Measurements from ENCODE around the gene MROH8.
"Not testable (repeated sequence)": the region's sequence is repeated elsewhere in the genome, so short reads cannot be mapped to it uniquely, and the experiment has no call there.

Gene MROH8

DNA sequence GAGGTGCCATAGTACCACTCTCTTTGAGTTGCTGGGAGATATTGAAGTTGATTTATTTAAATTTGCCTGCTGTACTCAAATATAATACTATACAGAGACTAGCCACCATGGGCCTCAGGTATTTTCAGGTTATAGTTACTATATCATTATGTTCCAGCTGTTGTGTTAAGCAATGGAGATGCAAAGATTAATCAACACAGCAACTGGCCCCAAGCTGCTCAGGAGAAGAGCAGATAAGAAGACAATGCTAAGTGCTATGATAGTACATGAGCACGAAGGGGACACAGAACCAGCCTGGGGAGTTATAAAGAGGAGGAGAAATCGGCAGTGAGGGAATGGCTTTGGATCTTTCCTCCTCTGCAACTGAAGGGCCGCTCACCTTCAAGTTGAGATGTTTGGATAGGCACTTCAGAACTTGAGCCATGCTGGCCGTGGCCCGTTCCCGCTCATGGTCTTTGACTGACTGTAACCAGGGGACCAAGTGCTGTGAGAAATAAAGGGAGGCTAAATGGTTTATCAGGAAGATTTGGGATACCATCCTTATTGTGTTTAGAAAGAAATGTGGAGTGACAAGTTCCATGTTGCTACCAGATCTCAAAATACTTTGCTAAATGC, 24.6 kb downstream of the MROH8 start:
- DNase-seq (ENCODE audit: low read depth), result no peak

- no peak for DNase-seq (ENCODE audit: low read depth)
These were observed 27.1 kb downstream of the MROH8 start for GRCh38 chr20:37152284-37152683.

- no peak for DNase-seq (ENCODE audit: low read depth)
These were observed 27.8 kb downstream of the MROH8 start for GRCh38 chr20:37151529-37151928.

DNA sequence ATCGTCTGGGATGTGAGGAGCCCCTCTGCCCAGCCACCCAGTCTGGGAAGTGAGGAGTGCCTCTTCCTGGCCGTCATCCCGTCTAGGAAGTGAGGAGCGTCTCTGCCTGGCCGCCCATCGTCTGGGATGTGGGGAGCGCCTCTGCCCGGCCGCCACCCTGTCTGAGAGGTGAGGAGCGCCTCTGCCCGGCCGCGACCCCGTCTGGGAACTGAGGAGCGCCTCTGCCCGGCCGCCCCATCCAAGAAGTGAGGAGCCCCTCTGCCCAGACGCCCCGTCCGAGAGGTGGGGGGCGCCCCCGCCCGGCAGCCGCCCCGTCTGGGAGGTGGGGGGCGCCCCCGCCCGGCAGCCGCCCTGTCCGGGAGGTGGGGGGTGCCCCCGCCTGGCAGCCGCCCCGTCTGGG, 28.5 kb downstream of the MROH8 start:
- not testable (repeated sequence) for DNase-seq (ENCODE audit: low read depth)

DNA sequence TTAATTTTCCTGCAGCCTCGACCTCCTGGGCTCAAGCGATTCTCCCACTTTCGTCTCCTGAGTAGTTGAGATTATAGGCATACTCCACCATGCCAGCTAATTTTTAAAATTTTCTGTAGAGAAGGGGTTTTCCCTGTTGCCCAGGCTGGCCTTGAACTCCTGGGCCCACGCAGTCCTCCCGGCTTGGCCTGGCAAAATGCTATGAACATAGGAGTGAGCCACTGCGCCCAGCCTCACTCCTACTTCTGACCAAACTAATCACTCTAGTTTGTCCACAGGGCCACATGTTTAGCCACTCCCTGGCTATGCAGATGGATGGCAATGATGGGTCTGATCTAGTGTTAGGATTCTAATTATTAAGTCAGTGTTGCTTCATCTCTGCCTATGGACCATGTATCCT, 32.1 kb downstream of the MROH8 start:
- DNase-seq (ENCODE audit: low read depth), result no peak

DNA sequence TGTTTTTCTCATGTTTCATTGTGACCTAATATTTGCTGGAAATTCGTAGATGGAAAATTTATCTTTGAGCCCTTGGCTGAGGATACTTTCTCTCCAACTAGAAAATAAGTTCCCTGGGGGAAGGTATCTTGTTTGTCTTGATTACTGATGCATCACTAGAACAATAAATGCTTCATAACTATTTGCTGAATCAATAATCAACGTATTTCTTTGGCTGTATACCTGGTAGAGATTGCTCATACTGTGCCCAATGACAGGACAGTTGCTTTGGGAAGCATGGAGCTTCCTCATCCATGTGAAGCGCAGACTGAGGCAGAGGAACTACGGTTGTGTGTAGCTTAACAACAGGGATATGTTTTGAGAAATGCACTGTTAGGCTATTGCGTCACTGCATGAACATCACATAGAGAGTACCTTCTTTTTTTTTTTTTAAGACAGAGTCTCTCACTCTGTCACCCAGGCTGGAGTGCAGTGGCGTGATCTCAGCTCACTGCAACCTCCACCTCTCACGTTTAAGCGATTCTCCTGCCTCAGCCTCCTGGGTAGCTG, 34.4 kb downstream of the MROH8 start:
- no peak for DNase-seq (ENCODE audit: low read depth)

DNA sequence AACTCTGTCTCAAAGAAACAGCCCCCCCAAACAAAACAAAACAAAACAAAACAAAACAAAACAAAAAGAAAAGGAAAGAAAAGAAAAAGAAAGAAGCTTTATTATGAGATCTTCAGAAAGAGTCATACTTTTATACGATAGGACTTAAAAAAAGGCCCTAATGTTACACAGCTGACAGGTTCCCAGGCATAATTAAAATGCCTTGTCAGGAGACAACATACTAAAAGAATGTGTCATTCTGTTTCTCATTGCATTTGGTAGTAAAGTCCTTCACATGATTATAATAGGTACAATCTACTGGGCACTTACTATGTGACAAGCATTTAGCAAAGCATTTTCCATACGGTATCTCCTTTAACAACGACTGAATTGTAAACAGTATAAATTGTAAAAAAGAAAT, 36.6 kb downstream of the MROH8 start:
- DNase-seq (ENCODE audit: low read depth), result no peak

GRCh38 chr20:37137547-37137946, 41.8 kb downstream of the MROH8 start:
- no peak for DNase-seq (ENCODE audit: low read depth)

- DNase-seq (ENCODE audit: low read depth), result no peak
These were observed 45.4 kb downstream of the MROH8 start for GRCh38 chr20:37133952-37134351.

DNA sequence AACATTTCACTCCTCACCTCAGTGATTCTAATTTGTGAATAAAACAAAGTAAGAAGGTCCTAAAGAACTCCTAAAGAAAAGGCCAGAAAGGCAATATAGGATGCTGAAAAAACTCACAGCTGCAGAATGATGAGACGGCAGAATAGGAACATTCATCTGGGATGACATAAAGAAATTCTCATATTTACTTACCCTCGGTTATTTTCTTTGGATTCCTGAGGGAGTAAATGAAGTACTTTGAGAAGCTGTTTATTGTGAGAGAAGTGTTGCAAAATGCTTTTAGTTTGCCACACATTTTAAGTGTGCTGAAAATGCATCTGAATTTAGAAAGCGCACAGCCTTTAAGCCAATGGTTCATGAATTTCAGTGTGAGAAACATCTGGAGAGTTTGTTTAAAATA, 47.9 kb downstream of the MROH8 start:
- no peak for DNase-seq (ENCODE audit: low read depth)

DNA sequence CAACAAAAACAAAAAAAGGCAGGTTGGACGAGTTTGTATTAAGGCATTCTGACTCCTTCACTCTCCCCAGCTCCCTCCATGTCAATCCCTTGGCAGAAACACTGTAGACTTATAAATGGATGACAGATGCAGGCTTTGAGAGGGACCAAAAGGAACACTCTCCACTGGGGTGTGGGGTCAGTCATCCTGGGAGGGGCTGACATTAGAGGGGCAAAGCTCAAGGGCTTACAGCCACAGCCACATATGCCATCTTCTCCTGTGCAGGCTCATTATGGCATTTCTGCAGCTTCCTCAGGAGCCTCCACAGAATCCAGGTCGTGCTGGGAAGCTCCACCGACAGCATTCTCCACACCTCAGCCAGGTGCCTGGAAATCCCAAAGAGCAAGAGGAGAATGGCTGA, 50.5 kb downstream of the MROH8 start:
- no peak for DNase-seq (ENCODE audit: low read depth)

DNA sequence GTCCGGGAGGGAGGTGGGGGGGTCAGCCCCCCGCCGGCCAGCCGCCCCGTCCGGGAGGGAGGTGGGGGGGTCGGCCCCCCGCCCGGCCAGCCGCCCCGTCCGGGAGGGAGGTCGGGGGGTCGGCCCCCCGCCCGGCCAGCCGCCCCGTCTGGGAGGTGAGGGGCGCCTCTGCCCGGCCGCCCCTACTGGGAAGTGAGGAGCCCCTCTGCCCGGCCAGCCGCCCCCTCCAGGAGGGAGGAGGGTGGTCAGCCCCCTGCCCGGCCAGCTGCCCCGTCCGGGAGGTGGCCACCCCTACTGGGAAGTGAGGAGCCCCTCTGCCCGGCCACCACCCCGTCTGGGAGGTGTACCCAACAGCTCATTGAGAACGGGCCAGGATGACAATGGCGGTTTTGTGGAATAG, 53.1 kb downstream of the MROH8 start:
- not testable (repeated sequence) for DNase-seq (ENCODE audit: low read depth)

DNA sequence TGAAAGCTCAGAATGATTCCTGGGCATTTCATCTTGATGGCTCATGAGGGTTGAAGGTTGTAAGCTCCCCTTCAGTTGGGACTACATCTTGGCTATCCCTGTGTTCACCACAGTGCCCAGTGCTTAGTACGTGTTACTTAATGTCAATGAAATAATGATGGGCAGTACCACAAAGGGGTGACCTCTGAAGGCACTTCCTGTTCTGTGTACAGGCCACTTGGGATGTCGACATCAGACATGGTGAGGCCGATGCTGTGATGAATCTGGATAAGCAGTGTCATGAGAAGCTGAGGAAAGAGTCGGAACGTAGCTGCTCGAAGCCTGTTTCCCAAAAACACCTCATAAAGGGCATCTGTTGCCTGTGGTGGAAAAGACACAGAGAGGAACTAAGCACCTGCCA, 55.9 kb downstream of the MROH8 start:
- DNase-seq (ENCODE audit: low read depth), result no peak

DNA sequence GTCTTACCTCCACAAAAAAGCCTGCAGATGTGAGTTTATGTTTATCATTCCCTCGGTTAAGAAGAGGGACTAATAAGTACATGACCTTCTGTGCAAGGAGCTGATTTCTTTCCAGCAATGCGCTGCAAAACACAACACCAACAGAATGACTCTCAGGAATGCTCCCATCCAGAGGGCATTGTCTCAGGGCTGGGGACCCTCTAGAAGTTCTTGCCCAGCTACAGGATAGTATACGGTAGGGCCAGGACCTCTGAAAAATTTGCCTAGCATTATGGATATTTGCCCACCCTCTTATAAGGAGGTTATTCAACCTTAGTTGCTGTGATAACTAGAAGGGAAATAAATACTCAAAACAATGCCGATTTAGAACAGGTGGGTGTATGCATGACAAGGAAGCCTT, 58.9 kb downstream of the MROH8 start:
- no peak for DNase-seq (ENCODE audit: low read depth)

DNA sequence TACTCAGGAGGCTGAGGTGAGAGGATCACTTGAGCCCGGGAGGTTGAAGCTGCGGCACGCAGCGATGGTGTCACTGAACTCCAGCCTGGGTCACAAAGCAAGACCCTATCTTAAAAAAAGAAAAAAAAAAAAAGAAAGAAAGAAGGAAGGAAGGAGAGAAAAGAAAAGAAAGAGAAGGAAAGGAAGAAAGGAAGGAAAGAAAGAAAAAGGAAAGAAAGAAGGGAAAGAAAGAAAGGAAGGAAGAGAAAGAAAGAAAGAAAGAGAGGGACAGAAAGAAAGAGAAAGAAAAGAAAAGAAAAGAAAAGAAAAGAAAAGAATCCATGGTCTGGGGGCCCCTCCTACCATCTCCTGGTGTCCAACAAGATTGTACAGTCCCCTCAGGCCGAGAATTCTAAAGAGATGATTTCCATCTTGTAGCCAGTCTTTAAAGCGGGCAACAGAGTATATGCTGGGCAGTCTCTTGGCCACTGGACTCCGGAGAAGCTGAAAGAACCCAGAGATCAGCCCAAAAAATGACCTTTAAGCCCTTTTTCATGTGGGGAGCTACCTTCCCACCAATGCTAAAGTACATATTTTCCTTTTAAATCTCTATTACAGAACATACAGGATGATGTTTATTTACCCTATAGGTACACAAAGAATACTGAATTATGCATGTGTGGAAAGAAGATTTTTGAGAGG, 59.9 kb downstream of the MROH8 start:
- DNase-seq (ENCODE audit: low read depth), result no peak

DNA sequence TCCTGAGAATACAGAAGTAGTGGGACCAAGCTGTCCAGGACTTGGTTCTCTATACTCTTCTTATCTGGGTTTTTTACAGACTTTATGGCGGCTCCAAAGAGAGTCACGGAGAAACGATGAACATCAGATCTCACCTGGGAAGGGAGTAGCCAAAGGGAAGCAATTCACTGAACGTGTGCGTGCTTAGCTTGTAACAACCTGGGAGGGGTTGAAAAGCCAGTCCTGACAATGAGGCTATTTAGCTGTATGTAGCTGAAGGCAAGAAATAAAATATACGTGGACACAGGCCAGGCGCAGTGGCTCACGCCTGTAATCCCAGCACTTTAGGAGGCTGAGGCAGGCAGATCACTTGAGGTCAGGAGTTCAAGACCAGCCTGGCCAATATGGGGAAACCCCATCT, 65.3 kb downstream of the MROH8 start:
- DNase-seq (ENCODE audit: low read depth), result no peak

GRCh38 chr20:37111926-37112455, 67.4 kb downstream of the MROH8 start:
- no peak for DNase-seq (ENCODE audit: low read depth)

DNA sequence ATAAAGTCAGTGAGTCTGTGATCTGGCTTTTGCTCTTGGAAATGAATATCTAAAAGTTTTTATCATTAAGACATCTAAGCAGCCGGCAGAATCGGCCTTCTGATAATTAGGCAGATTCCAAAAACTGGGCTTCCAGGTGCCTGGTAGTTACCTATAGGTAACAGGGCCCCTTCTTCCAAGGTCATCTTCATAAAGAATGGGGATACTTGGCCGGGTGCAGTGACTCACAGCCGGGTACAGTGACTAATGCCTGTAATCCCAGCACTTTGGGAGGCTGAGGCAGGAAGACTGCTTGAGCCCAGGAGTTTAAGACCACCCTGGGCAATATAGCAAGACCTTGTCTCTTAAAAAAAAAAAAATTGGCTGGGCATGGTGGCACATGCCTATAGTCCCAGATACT, 70.7 kb downstream of the MROH8 start:
- no peak for DNase-seq (ENCODE audit: low read depth)

- no peak for DNase-seq (ENCODE audit: low read depth)
These were observed 76.8 kb downstream of the MROH8 start for GRCh38 chr20:37102571-37102970.

- DNase-seq (ENCODE audit: low read depth), result no peak
These were observed 82.8 kb downstream of the MROH8 start for GRCh38 chr20:37096415-37097041.

GRCh38 chr20:37095599-37096414, 83.5 kb downstream of the MROH8 start, which contains the start of gene RBL1:
Gene RBL1, minus strand, starts transcription at chr20:37095997. Its CDS starts 69 bp downstream, at chr20:37095928.
- DNase-seq (ENCODE audit: low read depth), result peak; percentile 72

DNA sequence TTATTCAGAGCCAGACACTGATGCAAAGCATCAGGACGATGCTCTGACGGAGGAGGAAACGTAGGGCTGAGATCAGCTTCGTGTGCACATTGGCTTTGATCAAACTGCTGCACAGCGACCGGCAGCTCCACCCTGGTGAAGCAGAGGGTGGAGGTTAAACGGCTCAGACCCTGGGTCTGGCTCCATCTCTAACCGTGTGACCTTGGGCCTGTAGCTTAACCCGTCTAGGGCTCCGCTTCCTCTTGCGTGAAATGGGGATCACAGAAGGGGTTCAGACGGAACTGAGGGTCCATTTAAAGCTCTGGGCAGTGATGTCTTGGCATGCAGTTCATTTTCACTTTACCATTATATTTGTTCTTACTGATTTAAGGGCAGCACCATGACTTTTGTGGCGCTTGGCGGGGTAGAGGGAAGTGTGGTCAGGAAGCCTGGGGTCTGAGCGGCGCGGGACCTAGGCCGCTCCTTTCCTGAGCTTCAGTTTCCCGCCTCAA, 84.2 kb downstream of the MROH8 start:
- DNase-seq (ENCODE audit: low read depth), result peak; percentile 26
